Esophagus squamous epithelium (tissue), 5 donors: ENCODE data around the gene SAXO1. TPM values are rescaled to one million over a fixed set of nuclear protein-coding genes. Genes with fewer than 3 reads are reported as not detected.

Source experiments
- DNase-seq: peaks from one replicate; lab custom pipeline; 2025; lab: John Stamatoyannopoulos, UW
- H3K27ac ChIP-seq, 4 donors: fragments of 200-600 bp; sonication (generic); one replicate each; pipeline ENCODE4 v1.5.1; 2016 to 2019; ENCODE audit warnings: mild to moderate bottlenecking in 1 of 4
- H3K27me3 ChIP-seq, 4 donors: fragments of 200-600 bp; sonication (generic); 1 replicate in 3 of 4; 2 replicates in 1 of 4; pipeline versions ENCODE4 v1.5.1 to v1.6.0; 2017 to 2021; ENCODE audit warnings: antibody characterized with exemption in 1 of 4
- H3K36me3 ChIP-seq, 3 donors: fragments of 200-600 bp; sonication (generic); one replicate each; pipeline ENCODE4 v1.5.1; 2016 to 2019
- H3K4me1 ChIP-seq, 3 donors: fragments of 200-600 bp; sonication (generic); one replicate each; pipeline ENCODE4 v1.5.1; 2017 to 2019
- H3K4me3 ChIP-seq, 4 donors: fragments of 200-600 bp; sonication (generic); 1 replicate in 3 of 4; 2 replicates in 1 of 4; pipeline ENCODE4 v1.5.1; 2016 to 2019; ENCODE audit warnings: mild to moderate bottlenecking in 2 of 4, moderate library complexity in 1 of 4
- H3K9me3 ChIP-seq, 3 donors: fragments of 200-600 bp; sonication (generic); one replicate each; pipeline ENCODE4 v1.5.1; 2016 to 2019
- CTCF ChIP-seq, 6 experiments: fragments of 450-650 bp in 4 of 6; fragments of 200-600 bp in 2 of 6; sonication (generic) in 2 of 6; IDR thresholded peaks; one replicate each; pipeline ENCODE4 v1.5.1; 2016 to 2019; ENCODE audit warnings: antibody characterized with exemption in 6 of 6, mild to moderate bottlenecking in 4 of 6, moderate library complexity in 4 of 6
- POLR2A ChIP-seq, 4 donors: fragments of 450-650 bp; IDR thresholded peaks; one replicate each; pipeline ENCODE4 v1.6.1; 2017; ENCODE audit warnings: antibody characterized with exemption in 4 of 4, mild to moderate bottlenecking in 4 of 4, moderate library complexity in 3 of 4
- WGBS, 2 donors: methylation state at CpG; one replicate each; pipeline ENCODE4 v1.1.5; 2018; 5-methylcytosine and 5-hydroxymethylcytosine counted together
- intact Hi-C: fragments of 100-400 bp; cut with DNase I; formaldehyde crosslinking; loops from one replicate; pipeline ENCODE4 v1.15.0; 2022
- total RNA-seq, 4 donors: library from RNA; depleted of rRNA; stranded (reverse); fragments of >200 nt; gene quantifications; one replicate each; pipeline ENCODE4 v1.1.0, GENCODE V29; 2016
- donor health status: DM: yes; HTN: yes; CAD: no.

SAXO1 gene
- total RNA-seq, 4 donors from 2014 or later = not detected

GRCh38 chr9:18920141-18921084, 112.6 kb downstream of the SAXO1 start:
- no peak for DNase-seq
- H3K27ac ChIP-seq = no peak overlapping the region
- WGBS, 2 donors = 29 to 42% methylated on average over 4 of the region's 4 CpGs

GRCh38 chr9:18911714-18912342, 121.2 kb downstream of the SAXO1 start:
- intact Hi-C loops = no loop called here
- DNase-seq = no peak
- WGBS, 2 donors = 90 to 95% methylated on average over 8 to 9 of the region's 9 CpGs

More at GRCh38 chr9:18920141-18921084, 112.6 kb downstream of the SAXO1 start:
- H3K9me3 ChIP-seq = no peaks in the 10 kb centered on the region
- H3K36me3 ChIP-seq = no peaks in the 10 kb centered on the region
- intact Hi-C loops = no loop called here
- peaks cover 0 to 25% (median 0%) of the 10 kb centered on the region in 3 donors for H3K4me1 ChIP-seq
- no peaks in the 10 kb centered on the region for H3K27me3 ChIP-seq
- TF ChIP-seq POLR2A (IDR thresholded peaks at IDR 0.05) = no peak
- TF ChIP-seq CTCF (IDR thresholded peaks at IDR 0.05) = no peak
- H3K4me3 ChIP-seq = no peak overlapping the region

DNA sequence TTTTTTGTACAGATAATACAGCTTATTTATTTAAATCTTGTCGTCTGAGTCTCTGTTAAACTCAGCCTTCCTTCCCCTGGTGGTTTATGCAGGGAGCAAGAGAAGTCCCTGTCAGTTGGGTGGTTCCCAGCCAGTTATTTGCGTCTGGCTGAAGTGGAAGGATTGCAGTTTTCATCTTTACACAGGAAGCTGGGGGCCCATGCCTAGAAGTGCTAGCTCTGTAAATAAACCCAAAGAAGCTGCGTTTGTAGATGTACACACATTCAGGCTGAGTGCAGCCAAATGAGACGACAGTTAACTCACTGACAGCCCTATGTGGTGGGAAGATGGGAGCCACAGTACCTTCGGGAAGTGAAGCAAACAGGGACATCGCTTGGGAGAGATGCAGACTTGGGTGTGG, 122.1 kb downstream of the SAXO1 start:
- no peak for TF ChIP-seq POLR2A (IDR thresholded peaks at IDR 0.05)
- no peak for TF ChIP-seq CTCF (IDR thresholded peaks at IDR 0.05)
- Histone ChIP-seq H3K36me3 (no peaks in the 10 kb centered on the region), H3K9me3 (no peaks in the 10 kb centered on the region), H3K4me3 (no peak overlapping the region), H3K27me3 (no peaks in the 10 kb centered on the region), H3K4me1 (peaks cover 0 to 14% (median 0%) of the 10 kb centered on the region in 3 donors), H3K27ac (no peak overlapping the region)
- intact Hi-C loops = no loop called here
- no peak for DNase-seq
- WGBS, 2 donors = 53 to 65% methylated on average over 4 to 6 of the region's 6 CpGs

More at GRCh38 chr9:18911714-18912342, 121.2 kb downstream of the SAXO1 start:
- no peaks in the 10 kb centered on the region for H3K9me3 ChIP-seq
- H3K27ac ChIP-seq = no peak overlapping the region
- H3K4me3 ChIP-seq = no peak overlapping the region
- TF ChIP-seq CTCF (IDR thresholded peaks at IDR 0.05) = no peak
- peaks cover 0 to 10% (median 0%) of the 10 kb centered on the region in 3 donors for H3K4me1 ChIP-seq
- H3K27me3 ChIP-seq = no peaks in the 10 kb centered on the region
- H3K36me3 ChIP-seq = no peaks in the 10 kb centered on the region

DNA sequence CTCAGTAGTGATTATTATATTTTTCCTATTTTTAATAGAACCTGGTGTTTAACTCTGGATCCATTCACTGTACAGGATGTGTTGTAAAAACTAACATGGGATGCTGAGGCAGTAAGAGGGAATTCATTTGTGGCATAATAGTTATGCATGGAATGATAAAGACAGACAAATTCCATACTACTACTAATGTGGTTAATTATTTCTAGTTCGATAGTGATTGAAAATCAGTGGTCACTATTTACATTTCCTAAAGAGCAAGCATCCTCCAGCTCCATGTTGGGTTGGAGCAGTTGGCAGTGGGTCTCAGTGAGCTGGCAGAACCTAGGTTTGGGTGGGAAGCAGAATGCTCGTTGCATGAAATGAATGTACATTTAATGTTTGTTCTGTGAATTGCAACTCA, 122.6 kb downstream of the SAXO1 start:
- no peaks in the 10 kb centered on the region for H3K27me3 ChIP-seq
- no peak overlapping the region for H3K4me3 ChIP-seq
- TF ChIP-seq POLR2A (IDR thresholded peaks at IDR 0.05) = no peak
- no peak for TF ChIP-seq CTCF (IDR thresholded peaks at IDR 0.05)
- intact Hi-C loops = no loop called here
- DNase-seq = no peak
- H3K4me1 ChIP-seq = peaks cover 0 to 14% (median 0%) of the 10 kb centered on the region in 3 donors
- no peaks in the 10 kb centered on the region for H3K36me3 ChIP-seq
- H3K9me3 ChIP-seq = no peaks in the 10 kb centered on the region
- H3K27ac ChIP-seq = no peak overlapping the region
- WGBS, 2 donors = 52 to 82% methylated on average over 2 of the region's 2 CpGs
